HCT116 (cell line): Measurements from ENCODE around the gene THRAP3. TPM values are rescaled to one million over a fixed set of nuclear protein-coding genes. Genes with fewer than 3 reads are reported as not detected.

Experiments used
- ATAC-seq: fragments of 200-7000 bp; cut with Tn5 transposase; 2 replicates; pipeline ENCODE4 v1.9.1; 2020; ENCODE audit warnings: mild to moderate bottlenecking, moderate library complexity
- BruUV-seq: library from RNA; stranded (reverse); fragments of 400-500 nt; replicated peaks from 2 replicates; lab custom pipeline; 2021; lab: Mats Ljungman, UMichigan
- CTCF ChIA-PET: fragments of 300-600 bp; sonication (Branson Sonifier 250); formaldehyde crosslinking; loops from one replicate; lab custom pipeline; 2021; ENCODE audit warnings: antibody characterized with exemption; lab: Charles Lee
- POLR2A ChIA-PET: fragments of 300-600, 350-600 bp; sonication (Branson Sonifier 250); formaldehyde crosslinking; loops from one replicate; lab custom pipeline; 2021; ENCODE audit warnings: antibody characterized with exemption; lab: Charles Lee
- RAD21 ChIA-PET, 2 experiments: fragments of 300-600 bp; sonication (Branson Sonifier 250); formaldehyde crosslinking; loops; one replicate each; lab custom pipeline; 2023; ENCODE audit warnings: low total read pairs in 2 of 2; ENCODE audit not compliant: uncharacterized antibody in 2 of 2, unreplicated experiment in 2 of 2, low non-redundant PET in 1 of 2; lab: Charles Lee
- DNase-seq: peaks from one replicate; pipeline ENCODE4 v3.0.0-alpha.2; 2010; ENCODE audit warnings: low read depth, low spot score
- H2AFZ ChIP-seq: fragments of 200-600 bp; shearing (Covaris generic), sonication (generic); 2 replicates; pipeline ENCODE4 v1.6.1; 2017; ENCODE audit warnings: low read depth, mixed run types, mixed read lengths, antibody characterized with exemption, low read length; ENCODE audit not compliant: poor library complexity, severe bottlenecking
- H3K27ac ChIP-seq: 2 replicates; pipeline ENCODE4 v1.5.1; 2012; ENCODE audit warnings: low read depth, low read length
- H3K27me3 ChIP-seq: fragments of 200-600 bp; sonication (generic); 2 replicates; pipeline ENCODE4 v1.6.1; 2016; ENCODE audit warnings: mixed run types, low read length, mixed read lengths; ENCODE audit not compliant: insufficient read depth
- H3K36me3 ChIP-seq, 2 experiments: fragments of 200-500 bp in 1 of 2; fragments of 200-600 bp in 1 of 2; sonication (Bioruptor generic) in 1 of 2; sonication (generic) in 1 of 2; 2 replicates each; pipeline versions ENCODE4 v1.5.1 to v1.6.1; 2014 to 2016; ENCODE audit warnings: low read length in 2 of 2, inconsistent platforms in 1 of 2, mixed read lengths in 1 of 2, mixed run types in 1 of 2; ENCODE audit not compliant: insufficient read depth in 2 of 2, control insufficient read depth in 1 of 2
- H3K4me1 ChIP-seq, 2 experiments: fragments of 200-600 bp in 1 of 2; sonication (generic) in 1 of 2; 2 replicates each; pipeline versions ENCODE4 v1.5.1 to v1.6.1; 2012 to 2017; ENCODE audit warnings: low read length in 2 of 2, inconsistent platforms in 1 of 2, mild to moderate bottlenecking in 1 of 2, mixed read lengths in 1 of 2, mixed run types in 1 of 2, moderate library complexity in 1 of 2; ENCODE audit not compliant: insufficient read depth in 2 of 2, control insufficient read depth in 1 of 2
- H3K4me2 ChIP-seq: fragments of 200-600 bp; sonication (generic); 2 replicates; pipeline ENCODE4 v1.6.1; 2017; ENCODE audit warnings: mixed run types, low read length, mixed read lengths
- H3K4me3 ChIP-seq, 2 experiments: fragments of 200-600 bp in 1 of 2; sonication (generic) in 1 of 2; replicated peaks in 1 of 2; 2 replicates each; pipeline ENCODE4 v1.5.1; 2011 to 2016; ENCODE audit warnings: low read length in 2 of 2, control low read depth in 1 of 2, low read depth in 1 of 2, mild to moderate bottlenecking in 1 of 2, mixed read lengths in 1 of 2, mixed run types in 1 of 2
- H3K79me2 ChIP-seq: fragments of 200-600 bp; sonication (generic); 2 replicates; pipeline ENCODE4 v1.6.1; 2017; ENCODE audit warnings: mild to moderate bottlenecking, mixed run types, low read length, moderate library complexity, mixed read lengths; ENCODE audit not compliant: insufficient read depth
- H3K9ac ChIP-seq: fragments of 200-600 bp; sonication (generic); 2 replicates; pipeline ENCODE4 v1.6.1; 2016; ENCODE audit warnings: low read length, mixed read lengths
- H3K9me2 ChIP-seq: fragments of 200-600 bp; sonication (generic), shearing (Covaris generic); 2 replicates; pipeline ENCODE4 v1.6.1; 2017; ENCODE audit warnings: mixed run types, mild to moderate bottlenecking, moderate library complexity; ENCODE audit not compliant: insufficient read depth
- H3K9me3 ChIP-seq, 2 experiments: fragments of 200-500 bp in 1 of 2; fragments of 200-600 bp in 1 of 2; sonication (Bioruptor generic) in 1 of 2; sonication (generic) in 1 of 2; 2 replicates each; pipeline ENCODE4 v1.6.1; 2014 to 2017; ENCODE audit warnings: low read length in 2 of 2, mixed read lengths in 2 of 2, inconsistent platforms in 1 of 2, low read depth in 1 of 2, mild to moderate bottlenecking in 1 of 2, mixed run types in 1 of 2, moderate library complexity in 1 of 2; ENCODE audit not compliant: control insufficient read depth in 1 of 2, insufficient read depth in 1 of 2
- H4K20me1 ChIP-seq: fragments of 200-600 bp; sonication (generic), shearing (Covaris generic); 2 replicates; pipeline ENCODE4 v1.6.1; 2017; ENCODE audit warnings: mixed run types, mild to moderate bottlenecking, moderate library complexity; ENCODE audit not compliant: insufficient read depth
- CBX3 ChIP-seq: IDR thresholded peaks from 2 replicates; pipeline ENCODE4 v1.6.1; 2012; ENCODE audit warnings: low read depth
- CEBPB ChIP-seq: IDR thresholded peaks from 2 replicates; pipeline ENCODE4 v1.6.1; 2012; ENCODE audit warnings: low read depth
- EGR1 ChIP-seq: IDR thresholded peaks from 2 replicates; pipeline ENCODE4 v1.6.1; 2012; ENCODE audit warnings: low read depth
- EZH2 ChIP-seq: fragments of 200-600 bp; sonication (generic); IDR thresholded peaks from 2 replicates; pipeline ENCODE4 v1.6.1; 2017; ENCODE audit warnings: antibody characterized with exemption, mixed run types
- EZH2phosphoT487 ChIP-seq: fragments of 200-600 bp; IDR thresholded peaks from 2 replicates; pipeline ENCODE4 v1.6.1; 2018; ENCODE audit warnings: antibody characterized with exemption, borderline replicate concordance
- FOSL1 ChIP-seq: IDR thresholded peaks from 2 replicates; pipeline ENCODE4 v1.6.1; 2012; ENCODE audit warnings: low read depth
- JUND ChIP-seq: IDR thresholded peaks from 2 replicates; pipeline ENCODE4 v1.6.1; 2012
- RAD21 ChIP-seq: IDR thresholded peaks from 2 replicates; pipeline ENCODE4 v1.6.1; 2012; ENCODE audit warnings: low read depth, mild to moderate bottlenecking
- SIN3A ChIP-seq: IDR thresholded peaks from 2 replicates; pipeline ENCODE4 v1.6.1; 2012; ENCODE audit warnings: low read depth
- SP1 ChIP-seq: IDR thresholded peaks from 2 replicates; pipeline ENCODE4 v1.6.1; 2012; ENCODE audit warnings: low read depth
- SRF ChIP-seq: IDR thresholded peaks from 2 replicates; pipeline ENCODE4 v1.6.1; 2012; ENCODE audit warnings: low read depth
- TCF7L2 ChIP-seq: IDR thresholded peaks from 2 replicates; pipeline ENCODE4 v1.7.0; 2011; ENCODE audit warnings: borderline replicate concordance, inconsistent platforms; ENCODE audit not compliant: insufficient read depth, insufficient read length; ENCODE audit errors: extremely low read depth
- YY1 ChIP-seq: IDR thresholded peaks from 2 replicates; pipeline ENCODE4 v1.6.1; 2011; ENCODE audit warnings: low read length, low read depth, moderate library complexity, mild to moderate bottlenecking; ENCODE audit not compliant: insufficient replicate concordance; ENCODE audit errors: extremely low read depth
- ZNF274 ChIP-seq: fragments of 200-500 bp; sonication (Bioruptor generic); IDR thresholded peaks from 2 replicates; pipeline ENCODE4 v1.6.1; 2014; ENCODE audit warnings: mild to moderate bottlenecking, low read depth, low read length, inconsistent platforms
- intact Hi-C: fragments of 100-400 bp; cut with micrococcal nuclease; formaldehyde crosslinking; loops from 2 replicates; pipeline ENCODE4 v1.10.0; 2022
- total RNA-seq: library from RNA; stranded (reverse); gene quantifications from one replicate; pipeline ENCODE4 v1.2.1, GENCODE V29; 2021; ENCODE audit not compliant: unreplicated experiment
- TF ChIP-seq, protein P1 (sequence below): IDR thresholded peaks from 2 replicates; pipeline ENCODE4 v1.6.1; 2012
- TF ChIP-seq, protein P2 (sequence below): IDR thresholded peaks from 2 replicates; pipeline ENCODE4 v1.6.1; 2011; ENCODE audit warnings: mild to moderate bottlenecking, low read length, moderate library complexity; ENCODE audit not compliant: insufficient replicate concordance; ENCODE audit errors: extremely low read depth

The THRAP3 gene
- total RNA-seq, 1 experiment from 2014 or later: 144 TPM

DNA sequence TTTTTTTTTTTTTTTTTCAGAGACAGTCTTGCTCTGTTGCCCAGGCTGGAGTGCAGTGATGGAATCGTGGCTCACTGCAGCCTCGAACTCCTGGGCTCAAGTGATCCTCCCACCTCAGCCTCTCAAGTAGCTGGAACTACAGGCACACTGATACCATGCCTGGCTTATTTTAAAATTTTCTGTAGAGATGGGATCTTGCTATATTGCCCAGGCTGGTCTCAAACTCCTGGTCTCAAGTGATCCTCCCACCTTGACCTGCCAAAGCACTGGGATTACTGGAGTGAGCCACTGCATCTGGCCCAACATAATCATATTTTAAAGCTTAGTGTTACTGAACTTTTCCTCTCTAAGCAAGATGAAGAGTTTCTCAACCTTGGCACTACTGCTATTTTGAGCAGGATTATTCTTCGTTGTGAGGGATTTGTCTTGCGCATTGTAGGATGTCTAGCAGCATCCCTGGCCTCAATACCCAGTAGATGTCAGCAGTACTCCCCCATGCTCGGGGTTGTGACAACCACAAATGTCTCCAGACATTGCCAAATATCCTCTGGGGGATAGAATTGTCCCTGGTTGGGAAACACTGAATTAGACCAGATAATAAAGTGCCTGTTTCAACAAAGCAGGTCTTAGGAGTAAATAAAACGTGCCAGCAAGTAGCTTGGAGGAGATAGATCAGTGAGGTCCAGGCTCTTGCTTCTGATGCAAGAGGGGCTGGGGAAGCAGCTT lies 15.1 kb upstream of the THRAP3 start:
- Histone ChIP-seq H3K36me3 (no peaks in the 10 kb centered on the region), H3K9ac (no peak overlapping the region), H3K4me1 (peaks cover 0 to 7% of the 10 kb centered on the region in 2 experiments; a peak in 1 of 4 replicates), H4K20me1 (no peaks in the 10 kb centered on the region), H3K27me3 (no peaks in the 10 kb centered on the region), H3K4me3 (no peak overlapping the region), H3K79me2 (no peaks in the 10 kb centered on the region), H3K4me2 (no peak overlapping the region), H3K27ac (no peak overlapping the region), H3K9me3 (no peaks in the 10 kb centered on the region), H3K9me2 (no peaks in the 10 kb centered on the region), H2AFZ (no peak overlapping the region)
- intact Hi-C loops: no loop called here
- ChIA-PET CTCF (interaction anchor here (0.7 to 1.4 kb wide), 2 partner anchors 10 to 160 kb away, joined by 3 to 4 read pairs; no protein-coding TSS in a partner anchor), RAD21 (no interaction called here), POLR2A (interaction anchor here (0.7 kb wide), 1 partner anchor 551 kb away, joined by 3 read pairs; no protein-coding TSS in a partner anchor)
- BruUV-seq: no TSS peak
- TF ChIP-seq CBX3 (no peak), FOSL1 (no peak), SRF (no peak), ZNF274 (no peak), RAD21 (no peak), EZH2 (no peak), JUND (no peak), CEBPB (no peak), SP1 (no peak), EGR1 (no peak), YY1 (no peak), SIN3A (no peak), TCF7L2 (no peak), EZH2phosphoT487 (no peak)
- TF ChIP-seq, protein P1, sequence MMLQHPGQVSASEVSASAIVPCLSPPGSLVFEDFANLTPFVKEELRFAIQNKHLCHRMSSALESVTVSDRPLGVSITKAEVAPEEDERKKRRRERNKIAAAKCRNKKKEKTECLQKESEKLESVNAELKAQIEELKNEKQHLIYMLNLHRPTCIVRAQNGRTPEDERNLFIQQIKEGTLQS: no peak
- TF ChIP-seq, protein P2, sequence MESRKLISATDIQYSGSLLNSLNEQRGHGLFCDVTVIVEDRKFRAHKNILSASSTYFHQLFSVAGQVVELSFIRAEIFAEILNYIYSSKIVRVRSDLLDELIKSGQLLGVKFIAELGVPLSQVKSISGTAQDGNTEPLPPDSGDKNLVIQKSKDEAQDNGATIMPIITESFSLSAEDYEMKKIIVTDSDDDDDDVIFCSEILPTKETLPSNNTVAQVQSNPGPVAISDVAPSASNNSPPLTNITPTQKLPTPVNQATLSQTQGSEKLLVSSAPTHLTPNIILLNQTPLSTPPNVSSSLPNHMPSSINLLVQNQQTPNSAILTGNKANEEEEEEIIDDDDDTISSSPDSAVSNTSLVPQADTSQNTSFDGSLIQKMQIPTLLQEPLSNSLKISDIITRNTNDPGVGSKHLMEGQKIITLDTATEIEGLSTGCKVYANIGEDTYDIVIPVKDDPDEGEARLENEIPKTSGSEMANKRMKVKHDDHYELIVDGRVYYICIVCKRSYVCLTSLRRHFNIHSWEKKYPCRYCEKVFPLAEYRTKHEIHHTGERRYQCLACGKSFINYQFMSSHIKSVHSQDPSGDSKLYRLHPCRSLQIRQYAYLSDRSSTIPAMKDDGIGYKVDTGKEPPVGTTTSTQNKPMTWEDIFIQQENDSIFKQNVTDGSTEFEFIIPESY: no peak
- ATAC-seq (no peak), DNase-seq (no peak)
